Measurements from ENCODE around the gene CDH22.

CDH22 gene

DNA sequence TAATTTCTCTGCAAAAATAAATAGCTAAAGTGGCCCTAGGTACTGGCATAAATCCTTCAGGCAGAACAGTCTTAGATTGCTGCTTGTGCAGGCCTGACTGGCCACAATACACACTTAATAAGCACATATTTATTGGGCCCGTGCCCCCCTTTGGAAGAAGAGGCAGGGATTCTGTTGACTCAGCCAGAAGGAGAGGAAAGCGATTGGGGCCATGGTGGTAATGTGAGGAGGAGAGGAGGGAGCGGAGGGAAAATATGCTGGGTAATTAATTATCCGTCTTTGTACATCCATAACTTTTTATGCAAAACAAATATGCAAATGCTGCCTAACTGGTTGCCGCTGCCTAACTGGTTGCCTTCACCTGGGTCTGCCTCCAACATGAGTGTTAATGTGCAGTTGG is 154.0 kb downstream of the CDH22 start:
- Histone ChIP-seq H3K27me3 (ENCODE audit: control insufficient read depth in 1 of 2, insufficient read depth in 2 of 2, low read length in 2 of 2) (peaks cover 28 to 29% of the 10 kb centered on the region in 2 donors), H3K9me3 (ENCODE audit: control insufficient read depth in 2 of 2, low read length in 2 of 2) (no peaks in the 10 kb centered on the region), H3K27ac (ENCODE audit: low read length) (no peak overlapping the region), H3K4me1 (ENCODE audit: control insufficient read depth, insufficient read depth, low read length) (no peaks in the 10 kb centered on the region), H3K36me3 (ENCODE audit: control insufficient read depth in 2 of 2, insufficient read depth in 2 of 2, low read length in 2 of 2) (no peaks in the 10 kb centered on the region), H3K4me3 (ENCODE audit: low read length in 2 of 2) (no peak overlapping the region), H3K9ac (ENCODE audit: low read length in 2 of 2) (no peak overlapping the region)

GRCh38 chr20:46152824-46153586 is 155.3 kb downstream of the CDH22 start:
- Histone ChIP-seq H3K36me3 (ENCODE audit: control insufficient read depth in 2 of 2, insufficient read depth in 2 of 2, low read length in 2 of 2) (no peaks in the 10 kb centered on the region), H3K9ac (ENCODE audit: low read length in 2 of 2) (no peak overlapping the region), H3K27ac (ENCODE audit: low read length) (no peak overlapping the region), H3K4me1 (ENCODE audit: control insufficient read depth, insufficient read depth, low read length) (no peaks in the 10 kb centered on the region), H3K9me3 (ENCODE audit: control insufficient read depth in 2 of 2, low read length in 2 of 2) (no peaks in the 10 kb centered on the region), H3K27me3 (ENCODE audit: control insufficient read depth in 1 of 2, insufficient read depth in 2 of 2, low read length in 2 of 2) (peaks cover 20 to 27% of the 10 kb centered on the region in 2 donors), H3K4me3 (ENCODE audit: low read length in 2 of 2) (no peak overlapping the region)

DNA sequence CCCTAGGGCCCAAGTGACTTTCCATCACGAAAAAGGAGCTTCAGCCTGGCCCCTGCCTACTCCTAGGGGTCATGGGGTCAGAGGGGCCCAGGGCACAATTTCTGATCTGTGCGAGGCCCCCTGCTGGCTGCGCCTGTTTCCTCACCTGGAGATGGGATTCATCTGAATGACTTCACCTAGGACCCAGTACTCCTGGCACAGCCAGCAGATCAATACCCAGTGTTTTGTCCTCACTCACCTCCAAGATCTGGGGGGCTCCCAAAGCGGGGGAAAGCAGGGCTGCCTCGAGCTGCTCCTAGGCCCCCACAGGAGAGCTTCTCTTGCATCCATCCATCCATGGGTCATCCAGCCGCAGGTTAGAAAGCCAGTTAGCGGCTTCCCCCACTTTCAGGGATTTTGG is 156.4 kb downstream of the CDH22 start:
- H3K9me3 ChIP-seq (ENCODE audit: control insufficient read depth in 2 of 2, low read length in 2 of 2): no peaks in the 10 kb centered on the region
- peaks cover 15 to 20% of the 10 kb centered on the region in 2 donors for H3K27me3 ChIP-seq (ENCODE audit: control insufficient read depth in 1 of 2, insufficient read depth in 2 of 2, low read length in 2 of 2)
- no peak overlapping the region for H3K27ac ChIP-seq (ENCODE audit: low read length)
- H3K4me1 ChIP-seq (ENCODE audit: control insufficient read depth, insufficient read depth, low read length): no peaks in the 10 kb centered on the region
- H3K4me3 ChIP-seq (ENCODE audit: low read length in 2 of 2): no peak overlapping the region
- no peak overlapping the region for H3K9ac ChIP-seq (ENCODE audit: low read length in 2 of 2)
- no peaks in the 10 kb centered on the region for H3K36me3 ChIP-seq (ENCODE audit: control insufficient read depth in 2 of 2, insufficient read depth in 2 of 2, low read length in 2 of 2)

- Histone ChIP-seq H3K27ac (ENCODE audit: low read length) (no peak overlapping the region), H3K9ac (ENCODE audit: low read length in 2 of 2) (no peak overlapping the region), H3K36me3 (ENCODE audit: control insufficient read depth in 2 of 2, insufficient read depth in 2 of 2, low read length in 2 of 2) (no peaks in the 10 kb centered on the region), H3K27me3 (ENCODE audit: control insufficient read depth in 1 of 2, insufficient read depth in 2 of 2, low read length in 2 of 2) (peaks cover 15 to 19% of the 10 kb centered on the region in 2 donors), H3K4me1 (ENCODE audit: control insufficient read depth, insufficient read depth, low read length) (no peaks in the 10 kb centered on the region), H3K4me3 (ENCODE audit: low read length in 2 of 2) (no peak overlapping the region), H3K9me3 (ENCODE audit: control insufficient read depth in 2 of 2, low read length in 2 of 2) (no peaks in the 10 kb centered on the region)
These were observed 157.4 kb downstream of the CDH22 start for GRCh38 chr20:46150943-46151342.

GRCh38 chr20:46148313-46149208 is 159.7 kb downstream of the CDH22 start:
- H3K27ac ChIP-seq (ENCODE audit: low read length): no peak overlapping the region
- H3K27me3 ChIP-seq (ENCODE audit: control insufficient read depth in 1 of 2, insufficient read depth in 2 of 2, low read length in 2 of 2): peaks cover 13 to 24% of the 10 kb centered on the region in 2 donors
- no peaks in the 10 kb centered on the region for H3K4me1 ChIP-seq (ENCODE audit: control insufficient read depth, insufficient read depth, low read length)
- no peaks in the 10 kb centered on the region for H3K9me3 ChIP-seq (ENCODE audit: control insufficient read depth in 2 of 2, low read length in 2 of 2)
- H3K4me3 ChIP-seq (ENCODE audit: low read length in 2 of 2): no peak overlapping the region
- no peak overlapping the region for H3K9ac ChIP-seq (ENCODE audit: low read length in 2 of 2)
- H3K36me3 ChIP-seq (ENCODE audit: control insufficient read depth in 2 of 2, insufficient read depth in 2 of 2, low read length in 2 of 2): no peaks in the 10 kb centered on the region

DNA sequence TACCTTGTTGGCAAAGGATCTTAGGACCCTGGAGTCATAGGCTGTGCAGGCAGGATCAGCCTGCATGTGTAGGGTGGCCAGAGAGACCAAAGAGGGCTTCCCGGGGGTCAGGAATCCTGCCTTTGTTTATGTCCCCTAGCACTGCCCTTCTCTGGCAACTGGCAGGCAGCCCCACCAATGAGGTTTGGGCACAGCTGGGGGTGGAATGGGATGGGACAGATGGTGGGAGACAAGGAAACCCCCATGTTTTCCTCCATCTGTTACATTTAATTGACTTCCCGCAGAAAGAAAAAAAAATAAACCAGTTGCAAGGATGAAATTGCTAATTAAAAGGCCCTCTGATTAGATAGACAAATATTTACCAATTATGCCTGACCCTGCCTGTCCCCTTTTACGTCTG is 162.6 kb downstream of the CDH22 start:
- H3K27me3 ChIP-seq (ENCODE audit: control insufficient read depth in 1 of 2, insufficient read depth in 2 of 2, low read length in 2 of 2): peaks cover 18 to 29% of the 10 kb centered on the region in 2 donors
- H3K36me3 ChIP-seq (ENCODE audit: control insufficient read depth in 2 of 2, insufficient read depth in 2 of 2, low read length in 2 of 2): no peaks in the 10 kb centered on the region
- no peaks in the 10 kb centered on the region for H3K4me1 ChIP-seq (ENCODE audit: control insufficient read depth, insufficient read depth, low read length)
- H3K9me3 ChIP-seq (ENCODE audit: control insufficient read depth in 2 of 2, low read length in 2 of 2): no peaks in the 10 kb centered on the region
- no peak overlapping the region for H3K4me3 ChIP-seq (ENCODE audit: low read length in 2 of 2)
- no peak overlapping the region for H3K9ac ChIP-seq (ENCODE audit: low read length in 2 of 2)
- H3K27ac ChIP-seq (ENCODE audit: low read length): no peak overlapping the region

GRCh38 chr20:46144432-46145025 is 163.8 kb downstream of the CDH22 start:
- no peak overlapping the region for H3K9ac ChIP-seq (ENCODE audit: low read length in 2 of 2)
- H3K9me3 ChIP-seq (ENCODE audit: control insufficient read depth in 2 of 2, low read length in 2 of 2): no peaks in the 10 kb centered on the region
- no peak overlapping the region for H3K4me3 ChIP-seq (ENCODE audit: low read length in 2 of 2)
- no peak overlapping the region for H3K27ac ChIP-seq (ENCODE audit: low read length)
- H3K4me1 ChIP-seq (ENCODE audit: control insufficient read depth, insufficient read depth, low read length): no peaks in the 10 kb centered on the region
- H3K36me3 ChIP-seq (ENCODE audit: control insufficient read depth in 2 of 2, insufficient read depth in 2 of 2, low read length in 2 of 2): no peaks in the 10 kb centered on the region
- peaks cover 23 to 35% of the 10 kb centered on the region in 2 donors for H3K27me3 ChIP-seq (ENCODE audit: control insufficient read depth in 1 of 2, insufficient read depth in 2 of 2, low read length in 2 of 2)

DNA sequence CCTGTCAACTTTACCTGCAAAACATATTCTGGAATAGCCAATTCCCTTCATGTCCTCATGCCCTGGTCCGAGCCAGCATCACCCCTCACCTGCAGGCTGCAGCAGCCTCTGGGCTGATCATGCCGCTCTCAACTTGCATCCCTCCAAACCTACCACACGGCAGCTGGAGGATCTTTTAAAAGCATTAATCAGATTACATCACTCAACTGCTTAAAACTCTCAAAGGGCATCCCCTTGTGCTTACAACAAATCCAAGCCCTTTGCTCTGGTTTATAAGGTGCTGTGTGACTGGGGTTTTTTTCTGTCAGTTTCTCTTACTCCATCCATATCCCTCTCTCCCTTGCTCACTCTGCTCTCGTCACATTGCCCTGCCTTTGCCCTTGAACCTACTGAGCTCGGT is 166.2 kb downstream of the CDH22 start:
- Histone ChIP-seq H3K9me3 (ENCODE audit: control insufficient read depth in 2 of 2, low read length in 2 of 2) (no peaks in the 10 kb centered on the region), H3K4me1 (ENCODE audit: control insufficient read depth, insufficient read depth, low read length) (no peaks in the 10 kb centered on the region), H3K27ac (ENCODE audit: low read length) (no peak overlapping the region), H3K36me3 (ENCODE audit: control insufficient read depth in 2 of 2, insufficient read depth in 2 of 2, low read length in 2 of 2) (no peaks in the 10 kb centered on the region), H3K9ac (ENCODE audit: low read length in 2 of 2) (no peak overlapping the region), H3K27me3 (ENCODE audit: control insufficient read depth in 1 of 2, insufficient read depth in 2 of 2, low read length in 2 of 2) (peaks cover 43 to 55% of the 10 kb centered on the region in 2 donors), H3K4me3 (ENCODE audit: low read length in 2 of 2) (no peak overlapping the region)

- Histone ChIP-seq H3K27ac (ENCODE audit: low read length) (no peak overlapping the region), H3K4me3 (ENCODE audit: low read length in 2 of 2) (no peak overlapping the region), H3K4me1 (ENCODE audit: control insufficient read depth, insufficient read depth, low read length) (no peaks in the 10 kb centered on the region), H3K36me3 (ENCODE audit: control insufficient read depth in 2 of 2, insufficient read depth in 2 of 2, low read length in 2 of 2) (no peaks in the 10 kb centered on the region), H3K9ac (ENCODE audit: low read length in 2 of 2) (no peak overlapping the region), H3K9me3 (ENCODE audit: control insufficient read depth in 2 of 2, low read length in 2 of 2) (no peaks in the 10 kb centered on the region), H3K27me3 (ENCODE audit: control insufficient read depth in 1 of 2, insufficient read depth in 2 of 2, low read length in 2 of 2) (peaks cover 54 to 67% of the 10 kb centered on the region in 2 donors)
These were observed 168.3 kb downstream of the CDH22 start for GRCh38 chr20:46139908-46140482.

DNA sequence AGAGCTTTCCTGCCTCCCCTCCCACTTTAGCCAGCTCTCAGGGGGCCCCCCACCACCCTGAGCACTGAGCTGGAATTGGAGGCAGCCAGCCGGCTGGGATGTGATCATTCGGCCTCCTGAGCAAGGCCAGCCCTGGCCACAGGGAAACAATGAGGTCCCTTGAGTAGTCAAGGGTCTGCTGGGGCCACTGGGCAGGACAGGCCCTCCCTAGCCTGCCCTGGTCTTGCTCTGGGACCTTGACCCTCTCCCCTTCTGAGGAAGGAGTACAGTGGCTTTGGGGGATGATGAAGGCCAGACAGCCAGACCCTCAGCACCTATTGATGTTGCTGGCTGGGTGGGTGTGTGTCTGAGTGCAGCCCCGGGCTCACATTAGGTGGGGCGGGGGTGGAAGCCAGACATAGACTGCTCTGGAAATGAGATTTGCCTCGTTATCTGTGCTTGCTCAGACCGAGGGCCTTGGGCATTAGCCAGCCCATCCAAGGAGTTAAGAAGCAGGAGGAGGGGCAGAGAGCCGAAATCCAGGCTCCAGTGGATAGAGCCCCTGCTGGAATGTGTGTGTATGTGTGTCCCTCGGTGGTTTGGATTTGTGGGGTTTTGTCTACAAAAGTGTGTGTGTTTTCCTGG is 168.9 kb downstream of the CDH22 start:
- Histone ChIP-seq H3K36me3 (ENCODE audit: control insufficient read depth in 2 of 2, insufficient read depth in 2 of 2, low read length in 2 of 2) (no peaks in the 10 kb centered on the region), H3K9ac (ENCODE audit: low read length in 2 of 2) (no peak overlapping the region), H3K4me3 (ENCODE audit: low read length in 2 of 2) (no peak overlapping the region), H3K27me3 (ENCODE audit: control insufficient read depth in 1 of 2, insufficient read depth in 2 of 2, low read length in 2 of 2) (peaks cover 54 to 68% of the 10 kb centered on the region in 2 donors), H3K9me3 (ENCODE audit: control insufficient read depth in 2 of 2, low read length in 2 of 2) (no peaks in the 10 kb centered on the region), H3K27ac (ENCODE audit: low read length) (no peak overlapping the region), H3K4me1 (ENCODE audit: control insufficient read depth, insufficient read depth, low read length) (no peaks in the 10 kb centered on the region)
